OCI-LY7 (cell line): ENCODE measurements around the gene EXD2. TPM values are rescaled to one million over a fixed set of nuclear protein-coding genes. Genes with fewer than 3 reads are reported as not detected.

Experiments
- BruUV-seq: library from RNA; stranded (reverse); fragments of 400-500 nt; replicated peaks from 2 replicates; lab custom pipeline; 2021; lab: Mats Ljungman, UMichigan
- CTCF ChIA-PET: fragments of 300-600 bp; sonication (Branson Sonifier 250); formaldehyde crosslinking; loops from one replicate; lab custom pipeline; 2022; ENCODE audit warnings: antibody characterized with exemption; ENCODE audit not compliant: unreplicated experiment; lab: Charles Lee
- POLR2A ChIA-PET: fragments of 300-600 bp; sonication (Branson Sonifier 250); formaldehyde crosslinking; loops from one replicate; lab custom pipeline; 2022; ENCODE audit warnings: antibody characterized with exemption; lab: Charles Lee
- DNase-seq: peaks from one replicate; pipeline ENCODE4 v3.0.0-alpha.2; 2015; ENCODE audit warnings: low spot score
- H2AFZ ChIP-seq: fragments of 200-600 bp; sonication (generic), shearing (Covaris generic); 2 replicates; pipeline ENCODE4 v1.6.1; 2014; ENCODE audit warnings: mild to moderate bottlenecking, antibody characterized with exemption, low read length, moderate library complexity
- H3K27ac ChIP-seq: fragments of 200-600 bp; sonication (generic); 2 replicates; pipeline ENCODE4 v1.5.1; 2014; ENCODE audit warnings: mixed run types, low read depth, mild to moderate bottlenecking, moderate library complexity, low read length, inconsistent platforms; ENCODE audit not compliant: poor library complexity, severe bottlenecking
- H3K36me3 ChIP-seq: fragments of 200-600 bp; sonication (generic); 2 replicates; pipeline ENCODE4 v1.6.1; 2014; ENCODE audit warnings: mild to moderate bottlenecking, antibody characterized with exemption, low read length, moderate library complexity, mixed read lengths; ENCODE audit not compliant: insufficient read depth
- H3K4me1 ChIP-seq: fragments of 200-600 bp; sonication (generic); 2 replicates; pipeline ENCODE4 v1.5.1; 2014; ENCODE audit warnings: mild to moderate bottlenecking, low read length; ENCODE audit not compliant: insufficient read depth, poor library complexity, severe bottlenecking
- H3K4me2 ChIP-seq: fragments of 200-600 bp; sonication (generic); 2 replicates; pipeline ENCODE4 v1.6.1; 2014; ENCODE audit warnings: mild to moderate bottlenecking, low read length
- H3K4me3 ChIP-seq: fragments of 200-600 bp; sonication (generic); 2 replicates; pipeline ENCODE4 v1.5.1; 2014; ENCODE audit warnings: mild to moderate bottlenecking, low read depth, low read length; ENCODE audit not compliant: poor library complexity, severe bottlenecking
- H3K79me2 ChIP-seq: fragments of 200-600 bp; sonication (generic); 2 replicates; pipeline ENCODE4 v1.6.1; 2016; ENCODE audit warnings: low read depth, mild to moderate bottlenecking, low read length, moderate library complexity, mixed read lengths; ENCODE audit not compliant: insufficient read depth
- H3K9me2 ChIP-seq: fragments of 200-600 bp; sonication (generic); 2 replicates; pipeline ENCODE4 v1.6.1; 2016; ENCODE audit warnings: mild to moderate bottlenecking, low read length, mixed read lengths; ENCODE audit not compliant: insufficient read depth
- H3K9me3 ChIP-seq: fragments of 200-600 bp; sonication (generic); 2 replicates; pipeline ENCODE4 v1.6.1; 2014; ENCODE audit warnings: mild to moderate bottlenecking, mixed run types, low read length, mixed read lengths
- H4K20me1 ChIP-seq: fragments of 200-600 bp; sonication (generic); 2 replicates; pipeline ENCODE4 v1.6.1; 2014; ENCODE audit warnings: mild to moderate bottlenecking, antibody characterized with exemption, low read length, moderate library complexity, mixed read lengths; ENCODE audit not compliant: insufficient read depth
- CTCF ChIP-seq: fragments of 200-600 bp; sonication (generic); conservative IDR thresholded peaks from 2 replicates; pipeline ENCODE4 v1.5.1; 2014; ENCODE audit warnings: mild to moderate bottlenecking, antibody characterized with exemption, low read length, moderate library complexity, mixed read lengths
- EZH2phosphoT487 ChIP-seq: fragments of 200-600 bp; sonication (generic); IDR thresholded peaks from 2 replicates; pipeline ENCODE4 v1.6.1; 2018; ENCODE audit warnings: low read depth, borderline replicate concordance, mild to moderate bottlenecking, mixed run types, antibody characterized with exemption, low read length, moderate library complexity, mixed read lengths
- intact Hi-C: fragments of 100-400 bp; cut with micrococcal nuclease; formaldehyde crosslinking; loops from one replicate; pipeline ENCODE4 v1.10.0; 2022; ENCODE audit not compliant: unreplicated experiment
- total RNA-seq, 2 experiments: library from RNA; depleted of rRNA in 1 of 2; stranded (reverse); fragments of >200 nt in 1 of 2; shearing (Covaris generic) in 1 of 2; gene quantifications; 2 replicates each; pipeline ENCODE4 v1.2.3, GENCODE V29; 2014 to 2022

EXD2 gene
- total RNA-seq, 2 experiments from 2014 or later: 2.7 to 8.4 TPM

GRCh38 chr14:69231486-69231885, 40.2 kb downstream of the EXD2 start:
- H3K9me3 ChIP-seq: no peaks in the 10 kb centered on the region
- no TSS peak for BruUV-seq
- DNase-seq: no peak
- ChIA-PET POLR2A (no interaction called here), CTCF (no interaction called here)
- no peak overlapping the region for H3K27ac ChIP-seq
- H3K79me2 ChIP-seq: no peaks in the 10 kb centered on the region
- H4K20me1 ChIP-seq: no peaks in the 10 kb centered on the region
- H3K36me3 ChIP-seq: no peaks in the 10 kb centered on the region
- TF ChIP-seq EZH2phosphoT487: no peak
- TF ChIP-seq CTCF: no peak
- no peaks in the 10 kb centered on the region for H3K9me2 ChIP-seq
- no peaks in the 10 kb centered on the region for H3K4me1 ChIP-seq
- H3K4me2 ChIP-seq: no peak overlapping the region
- no peak overlapping the region for H3K4me3 ChIP-seq
- no peak overlapping the region for H2AFZ ChIP-seq
- intact Hi-C loops: no loop called here

DNA sequence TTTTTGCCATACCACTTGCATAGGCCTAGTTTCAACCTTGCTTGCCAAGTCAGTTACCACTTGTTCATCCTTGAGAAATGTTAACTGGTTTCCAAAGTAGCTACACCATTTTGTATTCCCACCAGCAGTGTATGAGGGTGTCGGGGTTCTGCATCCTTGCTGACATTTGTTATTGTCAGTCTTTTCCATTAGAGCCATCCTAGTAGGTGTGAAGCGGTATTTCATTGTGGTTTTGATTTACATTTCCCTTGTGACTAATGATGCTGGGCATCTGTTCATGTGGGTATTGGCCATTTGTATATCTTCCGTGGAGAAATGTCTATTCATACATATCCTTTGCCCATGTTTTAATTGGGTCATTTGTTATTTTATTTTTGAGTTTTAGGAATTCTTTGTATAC, 41.1 kb downstream of the EXD2 start:
- Histone ChIP-seq H3K4me2 (no peak overlapping the region), H3K4me1 (no peaks in the 10 kb centered on the region), H3K36me3 (no peaks in the 10 kb centered on the region), H2AFZ (no peak overlapping the region), H3K9me2 (no peaks in the 10 kb centered on the region), H4K20me1 (no peaks in the 10 kb centered on the region), H3K79me2 (no peaks in the 10 kb centered on the region), H3K4me3 (no peak overlapping the region), H3K27ac (no peak overlapping the region), H3K9me3 (no peaks in the 10 kb centered on the region)
- no TSS peak for BruUV-seq
- intact Hi-C loops: no loop called here
- CTCF ChIA-PET: no interaction called here
- no peak for DNase-seq
- POLR2A ChIA-PET: no interaction called here
- no peak for TF ChIP-seq EZH2phosphoT487
- no peak for TF ChIP-seq CTCF

DNA sequence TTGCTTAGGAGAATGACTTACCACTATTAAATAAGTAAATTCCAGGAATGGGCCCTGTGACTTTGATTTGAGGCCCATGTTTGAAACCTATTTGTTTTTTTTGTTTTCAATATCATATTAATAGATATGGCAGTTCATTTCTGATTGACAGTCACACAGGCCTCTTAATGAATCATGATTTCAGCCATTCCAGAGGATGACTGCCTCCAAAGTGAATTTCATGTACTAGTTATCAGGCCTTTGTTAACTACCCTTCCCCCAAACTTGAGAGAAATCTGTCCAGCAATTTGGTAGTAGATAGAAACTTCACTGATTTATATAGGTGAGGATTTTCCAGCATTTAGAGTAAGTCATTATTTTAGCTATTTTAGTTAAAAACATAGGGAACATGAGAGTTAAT, 42.8 kb downstream of the EXD2 start:
- H3K4me3 ChIP-seq: no peak overlapping the region
- no peaks in the 10 kb centered on the region for H3K9me2 ChIP-seq
- BruUV-seq: no TSS peak
- no peak overlapping the region for H2AFZ ChIP-seq
- no peak for DNase-seq
- POLR2A ChIA-PET: interaction anchor here (0.6 kb wide), 1 partner anchor 390 kb away, joined by 5 read pairs; no protein-coding TSS in a partner anchor
- intact Hi-C loops: no loop called here
- no peak overlapping the region for H3K4me2 ChIP-seq
- H3K79me2 ChIP-seq: no peaks in the 10 kb centered on the region
- no peaks in the 10 kb centered on the region for H3K36me3 ChIP-seq
- no peaks in the 10 kb centered on the region for H3K4me1 ChIP-seq
- CTCF ChIA-PET: no interaction called here
- H4K20me1 ChIP-seq: no peaks in the 10 kb centered on the region
- TF ChIP-seq CTCF (no peak), EZH2phosphoT487 (no peak)
- no peak overlapping the region for H3K27ac ChIP-seq
- no peaks in the 10 kb centered on the region for H3K9me3 ChIP-seq
